ENCODE data around the gene CD164L2.

- no peak for TF ChIP-seq CTCF (IDR thresholded peaks at IDR 0.05; ENCODE audit: insufficient read depth, low read depth, low read length)
- no peak for TF ChIP-seq EZH2 (IDR thresholded peaks at IDR 0.05; ENCODE audit: insufficient read depth, low read length)
These were observed 40.7 kb downstream of the CD164L2 start for GRCh38 chr1:27342391-27342777.

Data from astrocyte (in vitro differentiated cells and primary cell).